Activated CD8-positive, alpha-beta memory T cell treated with anti-CD3 and anti-CD28 coated beads for 1 hour (primary cell): ENCODE data around the gene EYA2.
"Not testable (repeated sequence)": the region's sequence is repeated elsewhere in the genome, so short reads cannot be mapped to it uniquely, and the experiment has no call there.

Experiments
- DNase-seq, 2 donors: peaks; one replicate each; pipeline ENCODE4 v3.0.0-alpha.2; 2020; ENCODE audit warnings: low read depth in 1 of 2; ENCODE audit errors: extremely low read depth in 1 of 2

Gene EYA2

GRCh38 chr20:46894579-46894958, at the start of gene EYA2:
Gene EYA2, plus strand, starts transcription at chr20:46894843. Its CDS starts 95,168 bp downstream, at chr20:46990011.
- no peak for DNase-seq

- DNase-seq = no peak
These were observed 49.7 kb upstream of the EYA2 start for GRCh38 chr20:46844965-46845364.

GRCh38 chr20:46849269-46849668, 45.4 kb upstream of the EYA2 start:
- DNase-seq = no peak

GRCh38 chr20:46849751-46850150, 44.9 kb upstream of the EYA2 start:
- no peak for DNase-seq

GRCh38 chr20:46850416-46850815, 44.2 kb upstream of the EYA2 start:
- DNase-seq = no peak

GRCh38 chr20:46850896-46851295, 43.7 kb upstream of the EYA2 start:
- DNase-seq = no peak

- no peak for DNase-seq
These were observed 42.9 kb upstream of the EYA2 start for GRCh38 chr20:46851746-46852145.

GRCh38 chr20:46852313-46852712, 42.3 kb upstream of the EYA2 start:
- DNase-seq = no peak

- DNase-seq = no peak
These were observed 40.7 kb upstream of the EYA2 start for GRCh38 chr20:46853926-46854325.

- DNase-seq = no peak
These were observed 37.4 kb upstream of the EYA2 start for GRCh38 chr20:46857061-46857831.

- no peak for DNase-seq
These were observed 28.8 kb upstream of the EYA2 start for GRCh38 chr20:46865824-46866223.

GRCh38 chr20:46870041-46870440, 24.6 kb upstream of the EYA2 start:
- no peak for DNase-seq

- no peak for DNase-seq
These were observed 22.1 kb upstream of the EYA2 start for GRCh38 chr20:46872328-46873211.

- no peak for DNase-seq
These were observed 19.6 kb upstream of the EYA2 start for GRCh38 chr20:46875059-46875458.

- DNase-seq = no peak
These were observed 15.3 kb upstream of the EYA2 start for GRCh38 chr20:46879386-46879785.

- not testable (repeated sequence) for DNase-seq
These were observed 14.7 kb upstream of the EYA2 start for GRCh38 chr20:46879963-46880362.

- DNase-seq = no peak
These were observed 10.8 kb upstream of the EYA2 start for GRCh38 chr20:46883892-46884291.

- DNase-seq = no peak
These were observed 4.0 kb upstream of the EYA2 start for GRCh38 chr20:46890682-46891081.

GRCh38 chr20:46893051-46893450, 1.6 kb upstream of the EYA2 start:
- no peak for DNase-seq

GRCh38 chr20:46893877-46894578, 615 bp upstream of the EYA2 start:
- DNase-seq = no peak
